ENCODE results near the gene UCK1. TPM values are rescaled to one million over a fixed set of nuclear protein-coding genes. Genes with fewer than 3 reads are reported as not detected.

UCK1 gene
- total RNA-seq, 1 experiment from 2014 or later, result 31.7 TPM

DNA sequence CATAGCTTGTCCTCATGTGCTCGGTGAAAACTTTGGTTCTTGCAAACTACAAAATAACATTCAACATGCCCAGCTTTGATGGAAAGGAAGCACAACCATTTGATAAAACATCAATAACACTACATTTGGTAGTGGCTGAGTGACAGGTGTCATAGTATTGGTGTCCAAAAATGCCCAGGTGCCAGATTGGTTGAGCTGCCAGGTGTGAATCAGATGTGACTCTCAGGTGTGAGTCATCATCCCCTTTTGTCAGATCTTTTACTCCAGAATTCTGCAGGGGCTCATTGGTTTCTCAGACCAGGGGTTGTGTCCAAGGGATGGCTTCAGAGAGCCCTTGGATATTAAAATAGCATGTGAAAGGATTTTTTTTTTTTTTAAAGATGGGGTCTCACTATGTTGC is 50.8 kb downstream of the UCK1 start:
- TF ChIP-seq CTCF (conservative IDR thresholded peaks at IDR 0.05) (no peak), EZH2 (IDR thresholded peaks at IDR 0.05; ENCODE audit: low read depth) (no peak)
- Histone ChIP-seq H3K9me3 (ENCODE audit: insufficient read depth, low read depth) (no peaks in the 10 kb centered on the region), H3K4me1 (replicated peaks; ENCODE audit: insufficient read depth) (no peaks in the 10 kb centered on the region), H3K36me3 (ENCODE audit: low read depth) (peaks cover 25% of the 10 kb centered on the region), H4K20me1 (ENCODE audit: insufficient read depth) (peaks cover 61% of the 10 kb centered on the region), H3F3A (ENCODE audit: insufficient read depth, low read depth) (peaks cover 17% of the 10 kb centered on the region), H3K27me3 (ENCODE audit: insufficient read depth, low read depth) (no peaks in the 10 kb centered on the region), H3K9me2 (ENCODE audit: insufficient read depth) (no peaks in the 10 kb centered on the region), H3K27ac (no peak overlapping the region), H3K4me2 (no peak overlapping the region), H3K79me2 (ENCODE audit: low read depth) (peaks cover 16% of the 10 kb centered on the region; the same call in 1 of the 2 replicates), H3K4me3 (no peak overlapping the region), H2AFZ (no peak overlapping the region)
- ChIA-PET POLR2A (ENCODE audit: unreplicated experiment) (interaction anchor here (0.7 kb wide), 1 partner anchor 25 kb away, joined by 3 read pairs; no protein-coding TSS in a partner anchor), CTCF (interaction anchor here (0.6 kb wide), 1 partner anchor 13 kb away, joined by 4 read pairs; no protein-coding TSS in a partner anchor)
- DNase-seq, result no peak
- intact Hi-C loops (cut with micrococcal nuclease; ENCODE audit: unreplicated experiment), result no loop called here
- no TSS peak for BruUV-seq (replicated peaks)

DNA sequence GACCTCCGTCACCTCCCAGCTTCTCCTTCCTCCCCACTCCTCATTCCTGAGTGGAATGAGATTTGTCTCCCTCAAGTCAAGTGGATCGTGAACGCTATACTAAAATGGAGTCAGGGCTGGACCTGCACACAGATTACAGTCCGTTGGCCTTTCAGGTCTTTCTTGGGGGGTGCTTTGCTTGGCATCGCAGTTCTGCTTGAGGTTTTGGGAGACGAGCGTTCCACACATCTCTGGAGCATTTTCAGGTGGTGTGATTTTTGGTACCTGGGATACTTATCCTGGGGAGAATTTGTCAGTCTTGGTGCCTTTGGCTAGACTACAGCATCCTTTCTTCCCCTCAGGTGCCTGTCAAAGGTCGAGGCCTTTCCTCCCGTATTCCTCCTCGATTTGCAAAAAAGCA is 52.2 kb downstream of the UCK1 start:
- intact Hi-C loops (cut with micrococcal nuclease; ENCODE audit: unreplicated experiment), result no loop called here
- BruUV-seq (replicated peaks), result no TSS peak
- peaks cover 64% of the 10 kb centered on the region for H4K20me1 ChIP-seq (ENCODE audit: insufficient read depth)
- H3K4me2 ChIP-seq, result no peak overlapping the region
- no peaks in the 10 kb centered on the region for H3K9me2 ChIP-seq (ENCODE audit: insufficient read depth)
- no peak for DNase-seq
- peaks cover 17% of the 10 kb centered on the region for H3F3A ChIP-seq (ENCODE audit: insufficient read depth, low read depth)
- no peak overlapping the region for H3K27ac ChIP-seq
- no peaks in the 10 kb centered on the region for H3K9me3 ChIP-seq (ENCODE audit: insufficient read depth, low read depth)
- no peak overlapping the region for H3K4me3 ChIP-seq
- ChIA-PET POLR2A (ENCODE audit: unreplicated experiment) (no interaction called here), CTCF (no interaction called here)
- no peak overlapping the region for H2AFZ ChIP-seq
- H3K79me2 ChIP-seq (ENCODE audit: low read depth), result peaks cover 16% of the 10 kb centered on the region; the same call in 1 of the 2 replicates
- peaks cover 17% of the 10 kb centered on the region for H3K36me3 ChIP-seq (ENCODE audit: low read depth)
- H3K27me3 ChIP-seq (ENCODE audit: insufficient read depth, low read depth), result no peaks in the 10 kb centered on the region
- no peaks in the 10 kb centered on the region for H3K4me1 ChIP-seq (replicated peaks; ENCODE audit: insufficient read depth)
- no peak for TF ChIP-seq EZH2 (IDR thresholded peaks at IDR 0.05; ENCODE audit: low read depth)
- TF ChIP-seq CTCF (conservative IDR thresholded peaks at IDR 0.05), result no peak

DNA sequence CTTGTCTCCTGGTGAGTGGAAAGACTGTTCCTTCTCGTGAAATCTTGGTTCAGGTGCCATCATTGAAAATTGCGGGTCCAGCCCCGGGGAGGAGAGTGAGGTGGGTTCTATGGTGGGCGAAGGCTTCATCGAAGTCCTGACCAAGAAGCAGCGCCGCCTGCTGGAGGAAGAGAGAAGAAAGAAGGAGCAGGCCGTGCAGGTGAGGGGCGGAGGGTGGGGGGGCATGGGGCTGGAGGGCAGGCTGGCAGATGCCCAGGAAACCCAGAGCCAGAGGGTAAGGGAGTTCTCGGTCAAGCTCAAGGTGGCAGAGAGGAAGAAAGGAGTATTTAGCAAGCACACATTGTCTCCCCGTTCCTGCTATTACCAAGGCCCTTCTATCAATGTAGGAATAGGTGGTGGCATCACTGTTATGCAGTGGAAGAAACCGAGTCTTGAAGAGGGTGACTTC is 52.6 kb downstream of the UCK1 start:
- no TSS peak for BruUV-seq (replicated peaks)
- no peaks in the 10 kb centered on the region for H3K9me3 ChIP-seq (ENCODE audit: insufficient read depth, low read depth)
- ChIA-PET CTCF (no interaction called here), POLR2A (ENCODE audit: unreplicated experiment) (no interaction called here)
- peaks cover 12% of the 10 kb centered on the region for H3K36me3 ChIP-seq (ENCODE audit: low read depth)
- H3K4me2 ChIP-seq, result no peak overlapping the region
- H3K27ac ChIP-seq, result no peak overlapping the region
- H3F3A ChIP-seq (ENCODE audit: insufficient read depth, low read depth), result peaks cover 17% of the 10 kb centered on the region
- peak in 1 of 2 experiments; percentile 20 for DNase-seq
- no peaks in the 10 kb centered on the region for H3K9me2 ChIP-seq (ENCODE audit: insufficient read depth)
- H3K27me3 ChIP-seq (ENCODE audit: insufficient read depth, low read depth), result no peaks in the 10 kb centered on the region
- TF ChIP-seq EZH2 (IDR thresholded peaks at IDR 0.05; ENCODE audit: low read depth), result no peak
- peak; percentile 63 for TF ChIP-seq CTCF (conservative IDR thresholded peaks at IDR 0.05)
- no peak overlapping the region for H2AFZ ChIP-seq
- peaks cover 16% of the 10 kb centered on the region; the same call in 1 of the 2 replicates for H3K79me2 ChIP-seq (ENCODE audit: low read depth)
- H3K4me3 ChIP-seq, result no peak overlapping the region
- intact Hi-C loops (cut with micrococcal nuclease; ENCODE audit: unreplicated experiment), result no loop called here
- no peaks in the 10 kb centered on the region for H3K4me1 ChIP-seq (replicated peaks; ENCODE audit: insufficient read depth)
- peaks cover 61% of the 10 kb centered on the region for H4K20me1 ChIP-seq (ENCODE audit: insufficient read depth)
